Measurements from ENCODE around the gene FBN1. TPM values are rescaled to one million over a fixed set of nuclear protein-coding genes. Genes with fewer than 3 reads are reported as not detected.

FBN1 gene
- total and polyA plus RNA-seq, 7 donors = 7.7 to 40.6 (median 16.4) TPM

DNA sequence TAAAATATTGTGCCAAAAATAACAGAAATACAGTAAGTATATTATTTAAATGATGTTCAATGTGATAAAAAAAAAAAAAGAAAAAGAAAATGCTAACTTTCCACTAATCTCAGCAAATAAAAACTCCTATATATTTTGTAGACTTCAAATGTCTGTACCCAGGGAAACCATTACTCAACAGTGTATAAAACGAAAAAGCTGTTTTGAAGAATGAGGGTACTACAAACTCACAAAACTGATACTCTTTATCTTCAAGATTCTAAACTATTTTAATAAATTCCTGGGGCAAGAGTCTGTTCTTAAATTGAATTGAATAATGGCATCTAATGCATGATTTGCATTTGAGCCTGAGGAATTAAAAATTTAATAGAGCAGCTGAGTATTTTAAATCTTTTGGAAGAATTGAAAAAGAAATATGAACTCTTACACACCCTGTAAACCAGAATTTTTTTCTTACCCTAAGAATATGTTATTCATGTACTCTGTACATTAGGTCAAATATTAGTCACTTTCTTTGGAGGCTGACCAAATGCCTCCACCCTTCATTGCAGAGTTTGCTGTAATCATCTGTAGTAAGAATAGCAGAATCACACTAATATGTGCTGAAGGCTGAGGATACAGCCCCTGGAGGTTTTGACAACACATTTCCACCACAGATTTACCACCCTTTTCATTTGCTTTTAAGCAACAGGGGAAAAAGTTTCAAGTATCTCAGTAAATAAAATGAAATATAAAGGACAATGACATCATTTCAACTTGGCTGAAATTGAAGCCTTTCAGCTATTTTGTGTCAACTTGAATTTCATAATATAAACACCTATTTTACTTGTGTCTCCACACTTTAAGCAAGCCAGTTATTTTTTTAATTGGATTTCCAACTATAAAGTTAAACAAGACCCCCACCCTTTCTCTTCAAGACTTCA lies 79.7 kb downstream of the FBN1 start:
- no peak overlapping the region for H3K27ac ChIP-seq
- no peaks in the 10 kb centered on the region for H3K36me3 ChIP-seq (ENCODE audit: insufficient read depth in 1 of 2, low read depth in 1 of 2)
- WGBS, 3 donors = 78 to 87% (median 81%) methylated on average over 1 of the region's 1 CpG
- intact Hi-C loops (cut with DNase I) = loop anchor here in 1 of 2 donors (10.0 kb wide), 1 partner anchor 541 kb away; no protein-coding TSS in a partner anchor
- H3K27me3 ChIP-seq (ENCODE audit: insufficient read depth in 3 of 3, low read length in 2 of 3) = no peaks in the 10 kb centered on the region
- H3K9me3 ChIP-seq = no peaks in the 10 kb centered on the region
- DNase-seq (no peak), ATAC-seq (peak in 1 of 4 donors; percentile 30)
- H3K4me1 ChIP-seq = no peaks in the 10 kb centered on the region
- TF ChIP-seq, protein P1, sequence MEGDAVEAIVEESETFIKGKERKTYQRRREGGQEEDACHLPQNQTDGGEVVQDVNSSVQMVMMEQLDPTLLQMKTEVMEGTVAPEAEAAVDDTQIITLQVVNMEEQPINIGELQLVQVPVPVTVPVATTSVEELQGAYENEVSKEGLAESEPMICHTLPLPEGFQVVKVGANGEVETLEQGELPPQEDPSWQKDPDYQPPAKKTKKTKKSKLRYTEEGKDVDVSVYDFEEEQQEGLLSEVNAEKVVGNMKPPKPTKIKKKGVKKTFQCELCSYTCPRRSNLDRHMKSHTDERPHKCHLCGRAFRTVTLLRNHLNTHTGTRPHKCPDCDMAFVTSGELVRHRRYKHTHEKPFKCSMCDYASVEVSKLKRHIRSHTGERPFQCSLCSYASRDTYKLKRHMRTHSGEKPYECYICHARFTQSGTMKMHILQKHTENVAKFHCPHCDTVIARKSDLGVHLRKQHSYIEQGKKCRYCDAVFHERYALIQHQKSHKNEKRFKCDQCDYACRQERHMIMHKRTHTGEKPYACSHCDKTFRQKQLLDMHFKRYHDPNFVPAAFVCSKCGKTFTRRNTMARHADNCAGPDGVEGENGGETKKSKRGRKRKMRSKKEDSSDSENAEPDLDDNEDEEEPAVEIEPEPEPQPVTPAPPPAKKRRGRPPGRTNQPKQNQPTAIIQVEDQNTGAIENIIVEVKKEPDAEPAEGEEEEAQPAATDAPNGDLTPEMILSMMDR (IDR thresholded peaks at IDR 0.05) = no peak
- no peak overlapping the region for H3K4me3 ChIP-seq

DNA sequence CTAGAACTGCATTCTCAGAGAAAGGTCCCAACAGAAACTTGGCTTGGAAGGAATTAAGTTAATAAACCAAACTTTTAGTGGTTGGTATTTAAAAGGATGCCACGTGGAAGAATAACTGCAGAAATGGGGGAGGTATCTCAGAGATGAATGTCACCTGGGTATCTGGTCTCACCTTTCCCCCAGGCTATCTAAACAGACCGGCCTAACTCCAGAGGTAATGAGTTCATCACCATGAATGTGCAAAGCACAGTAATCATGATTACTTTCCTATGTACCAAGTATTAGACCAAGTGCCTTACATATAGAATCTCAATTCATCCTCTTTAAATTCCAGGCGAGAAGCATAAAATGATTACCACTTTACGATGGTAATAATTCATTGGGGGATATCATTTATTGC lies 80.8 kb downstream of the FBN1 start:
- H3K27ac ChIP-seq = no peak overlapping the region
- H3K36me3 ChIP-seq (ENCODE audit: insufficient read depth in 1 of 2, low read depth in 1 of 2) = no peaks in the 10 kb centered on the region
- 78 to 87% (median 81%) methylated on average over 4 of the region's 4 CpGs for WGBS, 3 donors
- intact Hi-C loops (cut with DNase I) = loop anchor here in 1 of 2 donors (10.0 kb wide), 1 partner anchor 540 kb away; no protein-coding TSS in a partner anchor
- no peak for ATAC-seq
- DNase-seq = no peak
- no peak overlapping the region for H3K4me3 ChIP-seq
- no peaks in the 10 kb centered on the region for H3K4me1 ChIP-seq
- H3K27me3 ChIP-seq (ENCODE audit: insufficient read depth in 3 of 3, low read length in 2 of 3) = no peaks in the 10 kb centered on the region
- H3K9me3 ChIP-seq = no peaks in the 10 kb centered on the region
- TF ChIP-seq, protein P1 (IDR thresholded peaks at IDR 0.05) = no peak

DNA sequence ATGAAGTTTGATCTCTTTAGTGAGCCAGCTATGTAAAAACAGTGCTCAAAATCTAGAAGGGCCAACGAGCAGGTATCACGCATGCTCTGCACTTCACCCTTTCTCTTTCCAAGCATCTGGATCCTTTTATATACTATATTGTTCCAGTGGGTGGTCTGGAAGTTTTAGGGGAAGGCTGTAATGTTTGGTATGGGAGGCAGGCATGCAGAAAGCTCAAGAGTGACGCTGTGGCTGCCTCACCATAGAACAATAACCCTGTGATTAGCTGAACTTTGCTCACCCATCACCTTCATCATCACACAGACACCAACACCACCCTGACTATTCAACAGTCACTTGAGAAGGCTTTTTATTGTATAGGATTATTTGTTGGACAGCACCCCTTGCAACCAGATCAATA lies 81.6 kb downstream of the FBN1 start:
- Histone ChIP-seq H3K4me1 (no peaks in the 10 kb centered on the region), H3K27ac (no peak overlapping the region), H3K4me3 (no peak overlapping the region), H3K27me3 (ENCODE audit: insufficient read depth in 3 of 3, low read length in 2 of 3) (no peaks in the 10 kb centered on the region), H3K36me3 (ENCODE audit: insufficient read depth in 1 of 2, low read depth in 1 of 2) (no peaks in the 10 kb centered on the region), H3K9me3 (no peaks in the 10 kb centered on the region)
- DNase-seq (no peak), ATAC-seq (no peak)
- 82 to 90% (median 90%) methylated on average over 3 of the region's 3 CpGs for WGBS, 3 donors
- TF ChIP-seq, protein P1 (IDR thresholded peaks at IDR 0.05) = no peak
- intact Hi-C loops (cut with DNase I) = loop anchor here in 1 of 2 donors (10.0 kb wide), 1 partner anchor 539 kb away; no protein-coding TSS in a partner anchor

- intact Hi-C loops (cut with DNase I) = loop anchor here in 1 of 2 donors (10.0 kb wide), 1 partner anchor 536 kb away; no protein-coding TSS in a partner anchor
- Histone ChIP-seq H3K4me3 (no peak overlapping the region), H3K9me3 (no peaks in the 10 kb centered on the region), H3K27ac (no peak overlapping the region), H3K27me3 (ENCODE audit: insufficient read depth in 3 of 3, low read length in 2 of 3) (no peaks in the 10 kb centered on the region), H3K4me1 (no peaks in the 10 kb centered on the region), H3K36me3 (ENCODE audit: insufficient read depth in 1 of 2, low read depth in 1 of 2) (no peaks in the 10 kb centered on the region)
- TF ChIP-seq, protein P1 (IDR thresholded peaks at IDR 0.05) = no peak
- DNase-seq (peak in 1 of 2 donors; percentile 32), ATAC-seq (no peak)
- 55 to 81% (median 60%) methylated on average over 7 of the region's 7 CpGs for WGBS, 3 donors
These were observed 85.0 kb downstream of the FBN1 start for GRCh38 chr15:48560321-48561051.
